H1 (cell line): ENCODE results near the gene BET1L. TPM values are rescaled to one million over a fixed set of nuclear protein-coding genes. Genes with fewer than 3 reads are reported as not detected.

Source experiments
- CTCF ChIA-PET: fragments of 300-600 bp; sonication (Branson Sonifier 250); formaldehyde crosslinking; loops from one replicate; lab custom pipeline; 2021; ENCODE audit not compliant: partially characterized antibody; lab: Charles Lee
- POLR2A ChIA-PET: fragments of 300-600 bp; sonication (Branson Sonifier 250); formaldehyde crosslinking; loops from one replicate; lab custom pipeline; 2021; ENCODE audit warnings: inconsistent platforms; ENCODE audit not compliant: partially characterized antibody; lab: Charles Lee
- DNase-seq, 2 experiments: peaks; one replicate each; pipeline versions ENCODE4 v3.0.0 to v3.0.0-alpha.2; 2010 to 2022; ENCODE audit warnings: low spot score in 2 of 2, low read depth in 1 of 2, mixed read lengths in 1 of 2
- FAIRE-seq: peaks from 2 replicates; lab custom pipeline; 2011; peaks lifted over from hg19 to GRCh38; lab: Jason Lieb, UNC
- H2AFZ ChIP-seq: 2 replicates; pipeline ENCODE4 v1.8.1; 2012; ENCODE audit warnings: low read length, inconsistent platforms
- H2AK5ac ChIP-seq: 2 replicates; pipeline ENCODE4 v1.6.1; 2013; ENCODE audit warnings: low read depth, low read length
- H2BK120ac ChIP-seq: replicated peaks from 2 replicates; pipeline ENCODE3; 2013; ENCODE audit warnings: low read depth, low read length, inconsistent platforms
- H2BK12ac ChIP-seq: 2 replicates; pipeline ENCODE4 v1.6.1; 2013; ENCODE audit warnings: low read depth, low read length
- H2BK15ac ChIP-seq: 2 replicates; pipeline ENCODE4 v1.6.1; 2013; ENCODE audit warnings: low read length
- H2BK20ac ChIP-seq: 2 replicates; pipeline ENCODE4 v1.6.1; 2013; ENCODE audit warnings: low read length
- H2BK5ac ChIP-seq: 2 replicates; pipeline ENCODE4 v1.6.1; 2013; ENCODE audit warnings: low read depth, low read length
- H3K14ac ChIP-seq: 2 replicates; pipeline ENCODE4 v1.6.1; 2013; ENCODE audit warnings: inconsistent platforms; ENCODE audit not compliant: insufficient read length
- H3K18ac ChIP-seq: 2 replicates; pipeline ENCODE4 v1.6.1; 2013; ENCODE audit warnings: low read length; ENCODE audit errors: extremely low read depth
- H3K23ac ChIP-seq: 2 replicates; pipeline ENCODE4 v1.6.1; 2013; ENCODE audit warnings: inconsistent platforms; ENCODE audit not compliant: insufficient read length
- H3K23me2 ChIP-seq: 2 replicates; pipeline ENCODE4 v1.6.1; 2013; ENCODE audit warnings: low read depth, low read length
- H3K27ac ChIP-seq: 2 replicates; pipeline ENCODE4 v1.6.1; 2011; ENCODE audit warnings: low read depth, low read length, inconsistent platforms
- H3K27me3 ChIP-seq, 4 experiments: replicated peaks in 1 of 4; 1 replicate in 1 of 4; 2 replicates in 3 of 4; pipeline versions ENCODE4 v1.6.1 to v1.8.1; 2011 to 2013; ENCODE audit warnings: low read length in 3 of 4, mild to moderate bottlenecking in 3 of 4, inconsistent platforms in 2 of 4, mixed read lengths in 2 of 4, moderate library complexity in 1 of 4; ENCODE audit not compliant: control insufficient read depth in 3 of 4, insufficient read depth in 3 of 4; ENCODE audit errors: extremely low read depth in 1 of 4
- H3K36me3 ChIP-seq, 4 experiments: 2 replicates each; pipeline versions ENCODE4 v1.6.1 to v1.8.1; 2011 to 2013; ENCODE audit warnings: mild to moderate bottlenecking in 4 of 4, low read length in 3 of 4, moderate library complexity in 2 of 4, control low read depth in 1 of 4, inconsistent platforms in 1 of 4; ENCODE audit not compliant: insufficient read depth in 4 of 4, control insufficient read depth in 2 of 4
- H3K4ac ChIP-seq: replicated peaks from 2 replicates; pipeline ENCODE3; 2013; ENCODE audit warnings: low read length, low read depth, mixed read lengths, inconsistent platforms; ENCODE audit not compliant: insufficient read length
- H3K4me1 ChIP-seq, 4 experiments: replicated peaks in 1 of 4; 1 replicate in 1 of 4; 2 replicates in 3 of 4; pipeline versions ENCODE4 v1.6.1 to v1.8.1; 2011 to 2013; ENCODE audit warnings: low read length in 3 of 4, inconsistent platforms in 2 of 4, mixed read lengths in 1 of 4; ENCODE audit not compliant: insufficient read depth in 4 of 4, control insufficient read depth in 3 of 4
- H3K4me2 ChIP-seq, 2 experiments: 2 replicates each; pipeline versions ENCODE4 v1.6.1 to v1.8.1; 2011 to 2013; ENCODE audit warnings: low read depth in 2 of 2, low read length in 2 of 2, control low read depth in 1 of 2, inconsistent platforms in 1 of 2, mild to moderate bottlenecking in 1 of 2; ENCODE audit not compliant: insufficient read depth in 1 of 2
- H3K4me3 ChIP-seq, 4 experiments: fragments of 200-600, 300-600 bp in 1 of 4; sonication (generic), shearing (Covaris generic), sonication (Bioruptor Twin) in 1 of 4; 2 replicates each; pipeline versions ENCODE4 v1.5.1 to v1.8.1; 2011 to 2016; ENCODE audit warnings: low read length in 4 of 4, low read depth in 3 of 4, control low read depth in 2 of 4, inconsistent platforms in 2 of 4, mild to moderate bottlenecking in 2 of 4, mixed read lengths in 1 of 4, moderate library complexity in 1 of 4; ENCODE audit not compliant: insufficient read depth in 2 of 4; ENCODE audit errors: extremely low read depth in 1 of 4
- H3K56ac ChIP-seq: replicated peaks from 2 replicates; pipeline ENCODE3; 2013; ENCODE audit warnings: low read depth, mild to moderate bottlenecking, mixed read lengths, low read length, inconsistent platforms; ENCODE audit not compliant: insufficient read length
- H3K79me1 ChIP-seq: 2 replicates; pipeline ENCODE4 v1.6.1; 2013; ENCODE audit warnings: low read depth, low read length, control low read depth
- H3K79me2 ChIP-seq, 2 experiments: 2 replicates each; pipeline versions ENCODE4 v1.6.1 to v1.8.1; 2012 to 2013; ENCODE audit warnings: low read length in 2 of 2, mild to moderate bottlenecking in 2 of 2, inconsistent platforms in 1 of 2; ENCODE audit not compliant: insufficient read depth in 2 of 2, control insufficient read depth in 1 of 2
- H3K9ac ChIP-seq, 4 experiments: replicated peaks in 1 of 4; 1 replicate in 1 of 4; 2 replicates in 3 of 4; pipeline versions ENCODE4 v1.6.1 to v1.8.1; 2011 to 2013; ENCODE audit warnings: low read depth in 3 of 4, low read length in 3 of 4, control low read depth in 2 of 4, mild to moderate bottlenecking in 2 of 4, moderate library complexity in 2 of 4, inconsistent platforms in 1 of 4; ENCODE audit errors: extremely low read depth in 1 of 4
- H3K9me3 ChIP-seq, 2 experiments: 2 replicates each; pipeline versions ENCODE4 v1.6.1 to v1.8.1; 2012 to 2013; ENCODE audit warnings: mild to moderate bottlenecking in 2 of 2, moderate library complexity in 2 of 2, control low read depth in 1 of 2, inconsistent platforms in 1 of 2, low read depth in 1 of 2, low read length in 1 of 2, mixed read lengths in 1 of 2; ENCODE audit not compliant: insufficient read depth in 2 of 2
- H4K20me1 ChIP-seq, 2 experiments: replicated peaks in 1 of 2; 2 replicates each; pipeline versions ENCODE3 to v1.8.1; 2011 to 2013; ENCODE audit warnings: inconsistent platforms in 2 of 2, low read length in 2 of 2, mild to moderate bottlenecking in 1 of 2; ENCODE audit not compliant: insufficient read depth in 2 of 2, control insufficient read depth in 1 of 2
- H4K5ac ChIP-seq: 2 replicates; pipeline ENCODE4 v1.6.1; 2013; ENCODE audit warnings: low read length, low read depth, mixed read lengths, inconsistent platforms; ENCODE audit not compliant: insufficient read length
- H4K8ac ChIP-seq: 2 replicates; pipeline ENCODE4 v1.8.0; 2013; ENCODE audit warnings: mild to moderate bottlenecking, moderate library complexity, low read length, inconsistent platforms; ENCODE audit not compliant: insufficient read depth; ENCODE audit errors: extremely low read depth
- H4K91ac ChIP-seq: replicated peaks from 2 replicates; pipeline ENCODE3; 2013; ENCODE audit warnings: low read length, mixed read lengths, inconsistent platforms; ENCODE audit not compliant: insufficient read length
- BRCA1 ChIP-seq: IDR thresholded peaks from 2 replicates; pipeline ENCODE4 v1.6.1; 2012; ENCODE audit warnings: low read depth, low read length, improper control_type of control experiment
- CTCF ChIP-seq, 3 experiments: IDR thresholded peaks; 1 replicate in 2 of 3; 2 replicates in 1 of 3; pipeline versions ENCODE4 v1.5.1 to v1.6.1; 2011; ENCODE audit warnings: low read length in 3 of 3, mild to moderate bottlenecking in 3 of 3, inconsistent platforms in 2 of 3, low read depth in 1 of 3, moderate library complexity in 1 of 3; ENCODE audit not compliant: insufficient read depth in 1 of 3; ENCODE audit errors: control extremely low read depth in 1 of 3
- GTF2F1 ChIP-seq: IDR thresholded peaks from 2 replicates; pipeline ENCODE4 v1.6.1; 2012; ENCODE audit warnings: low read depth, low read length, improper control_type of control experiment, borderline replicate concordance
- HDAC6 ChIP-seq: IDR thresholded peaks from one replicate; pipeline ENCODE4 v1.7.1; 2012; ENCODE audit warnings: low read depth, mild to moderate bottlenecking, inconsistent platforms, low read length, moderate library complexity
- MAX ChIP-seq: IDR thresholded peaks from 2 replicates; pipeline ENCODE4 v1.6.1; 2012; ENCODE audit warnings: inconsistent platforms
- RAD21 ChIP-seq, 2 experiments: IDR thresholded peaks in 1 of 2; conservative IDR thresholded peaks in 1 of 2; 2 replicates each; pipeline ENCODE4 v1.6.1; 2011; ENCODE audit warnings: low read depth in 2 of 2, low read length in 2 of 2, improper control_type of control experiment in 1 of 2, inconsistent platforms in 1 of 2, mild to moderate bottlenecking in 1 of 2, moderate library complexity in 1 of 2
- SIRT6 ChIP-seq: IDR thresholded peaks from one replicate; pipeline ENCODE4 v1.7.1; 2012; ENCODE audit warnings: low read length, inconsistent platforms
- SP4 ChIP-seq: IDR thresholded peaks from 2 replicates; pipeline ENCODE4 v1.6.1; 2012; ENCODE audit warnings: low read length, inconsistent platforms
- TAF1 ChIP-seq: IDR thresholded peaks from 2 replicates; pipeline ENCODE4 v1.6.1; 2011; ENCODE audit warnings: mild to moderate bottlenecking, low read depth, low read length
- WGBS, 2 experiments: shearing (Covaris generic) in 1 of 2; methylation state at CpG; one replicate each; pipeline versions ENCODE4 v1.1.6 to v1.1.7; 2013 to 2015; ENCODE audit warnings: low lambda C conversion rate in 2 of 2, mixed read lengths in 2 of 2, inconsistent platforms in 1 of 2, low coverage in 1 of 2, missing lambda C conversion rate in 1 of 2; ENCODE audit not compliant: insufficient replicate concordance in 2 of 2, insufficient coverage in 1 of 2, insufficient read length in 1 of 2; ENCODE audit errors: extremely low coverage in 1 of 2, missing lambda C conversion rate in 1 of 2; 5-methylcytosine and 5-hydroxymethylcytosine counted together
- polyA plus RNA-seq, 7 experiments: library from polyadenylated mRNA; depleted of rRNA in 3 of 7; stranded (reverse) in 5 of 7; unstranded in 2 of 7; fragments of >200 nt in 5 of 7; fragments of 200-250 nt in 2 of 7; gene quantifications; 1 replicate in 5 of 7; 2 replicates in 1 of 7; 4 replicates in 1 of 7; pipeline versions ENCODE4 v1.2.1 to v1.2.3, GENCODE V29; 2011 to 2013; ENCODE audit warnings: missing spikeins in 2 of 7, mixed read lengths in 2 of 7
- total RNA-seq: library from RNA; stranded (reverse); fragmentation: NEBNext Ultra II Directional; extraction: Animal tissue kit (Norgen Biotek cat#: 25700); gene quantifications from 2 replicates; pipeline ENCODE4 v1.2.1, GENCODE V29; 2021

BET1L gene
- total and polyA plus RNA-seq, 2 of the 8 experiments (the other 6 are each of a cell fraction or from before 2014, with no cell fraction given) = 40.2 to 61.9 TPM

DNA sequence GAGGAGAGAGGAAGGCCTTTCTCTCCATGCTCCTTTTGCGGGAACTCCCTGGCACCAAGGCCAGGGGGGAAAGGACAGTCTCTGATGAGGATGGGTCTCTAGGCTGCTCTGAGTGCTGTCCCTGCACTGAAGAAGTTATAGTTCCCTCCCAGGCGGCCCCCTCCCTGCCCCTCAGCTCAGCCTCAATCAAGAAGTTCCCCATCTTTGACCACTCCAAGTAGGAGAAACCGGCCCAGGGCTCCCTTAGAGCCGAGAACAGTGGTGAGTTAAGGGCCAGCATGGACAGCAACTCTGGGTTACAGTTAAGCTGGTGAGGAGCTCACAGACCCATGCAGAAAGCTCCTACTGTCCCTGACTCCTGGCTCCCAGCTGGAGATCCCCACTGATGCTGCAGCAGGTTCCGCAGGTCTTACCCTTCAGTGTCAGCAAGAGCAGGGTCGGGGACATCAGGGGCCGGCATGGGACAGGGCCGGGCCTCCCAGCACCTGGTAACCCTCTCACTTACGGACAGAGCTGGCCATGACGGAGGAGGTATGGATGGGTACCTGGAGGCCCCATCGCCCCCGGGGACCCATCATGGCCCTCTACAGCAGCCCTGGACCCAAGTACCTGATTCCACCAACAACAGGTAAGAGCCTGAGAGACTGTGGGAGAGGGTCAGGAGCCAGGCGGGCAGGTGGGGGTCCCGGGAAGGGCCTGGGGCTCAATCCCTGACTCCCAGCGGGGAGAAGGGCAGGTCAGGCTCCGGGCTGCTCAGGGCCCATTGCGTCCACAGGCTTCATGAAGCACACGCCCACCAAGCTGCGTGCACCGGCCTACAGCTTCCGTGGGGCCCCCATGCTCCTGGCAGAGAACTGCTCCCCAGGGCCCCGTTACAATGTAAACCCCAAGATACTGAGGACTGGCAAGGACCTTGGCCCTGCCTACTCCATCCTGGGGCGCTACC, 10.1 kb downstream of the BET1L start:
- Histone ChIP-seq H3K18ac (no peak overlapping the region), H3K9ac (no peak overlapping the region), H4K91ac (no peak overlapping the region), H2AFZ (no peak overlapping the region), H4K5ac (no peak overlapping the region), H3K56ac (no peak overlapping the region), H2AK5ac (no peak overlapping the region), H3K14ac (no peak overlapping the region), H3K4me1 (no peaks in the 10 kb centered on the region), H2BK20ac (no peak overlapping the region), H3K4me2 (no peak overlapping the region), H2BK15ac (no peak overlapping the region), H2BK120ac (no peak overlapping the region), H3K23me2 (no peaks in the 10 kb centered on the region), H3K27ac (no peak overlapping the region), H3K23ac (no peak overlapping the region), H3K36me3 (no peaks in the 10 kb centered on the region), H3K4me3 (no peak overlapping the region), H2BK12ac (no peak overlapping the region), H3K9me3 (peaks cover 0 to 12% of the 10 kb centered on the region in 2 experiments; a peak in 1 of 4 replicates), H3K79me2 (no peaks in the 10 kb centered on the region), H3K4ac (no peak overlapping the region), H2BK5ac (no peak overlapping the region), H3K27me3 (no peaks in the 10 kb centered on the region), H4K8ac (no peak overlapping the region), H4K20me1 (no peaks in the 10 kb centered on the region), H3K79me1 (no peaks in the 10 kb centered on the region)
- DNase-seq (peak in 1 of 2 experiments; percentile 33), FAIRE-seq (no peak)
- WGBS, 2 experiments = 91% methylated on average over 20 of the region's 23 CpGs; no CpG with 5 or more reads in 1 of the 2 experiments
- ChIA-PET POLR2A (interaction anchor here (0.8 to 1.0 kb wide), 4 partner anchors 10 to 171 kb away, joined by 3 to 4 read pairs (median 4); partner anchors contain the start of genes BET1L and RIC8A), CTCF (interaction anchor here (1.4 kb wide), 2 partner anchors 54 to 166 kb away, joined by 3 to 4 read pairs; no protein-coding TSS in a partner anchor)
- TF ChIP-seq CTCF (IDR thresholded peaks at IDR 0.05; ENCODE audit: control extremely low read depth in 1 of 3, insufficient read depth in 1 of 3, low read depth in 1 of 3, low read length in 3 of 3) (no peak), SIRT6 (no peak), BRCA1 (no peak), GTF2F1 (no peak), HDAC6 (no peak), MAX (no peak), TAF1 (no peak), RAD21 (IDR thresholded peaks at IDR 0.05 in 1 of 2, conservative IDR thresholded peaks at IDR 0.05 in 1 of 2; ENCODE audit: low read depth in 2 of 2, low read length in 2 of 2) (no peak), SP4 (no peak)
